NCI-H2171 treated with DMSO at 0.1 percent for 48 hours (cell line): Measurements from ENCODE around the gene HOXA2.
A peak's percentile ranks its signal among the peaks of the same experiment; 100 is the strongest.

ENCODE experiments used
- DNase-seq: peaks from one replicate; lab custom pipeline; 2025; lab: John Stamatoyannopoulos, UW

HOXA2 gene

GRCh38 chr7:27102581-27103442, at the start of gene HOXA2:
Gene HOXA2 (minus strand): TSS chr7:27102683. CDS start chr7:27102500, 183 bp downstream.
- no peak for DNase-seq

GRCh38 chr7:27151341-27151930, 49.0 kb upstream of the HOXA2 start:
- peak; percentile 44 for DNase-seq

- DNase-seq = peak; percentile 60
Observed at GRCh38 chr7:27150568-27151340, 48.3 kb upstream of the HOXA2 start.

- DNase-seq = peak; percentile 52
Observed at GRCh38 chr7:27149842-27150567, 47.5 kb upstream of the HOXA2 start.

- DNase-seq = no peak
Observed at GRCh38 chr7:27148756-27149641, 46.5 kb upstream of the HOXA2 start.

- DNase-seq = no peak
Observed at GRCh38 chr7:27148031-27148755, 45.7 kb upstream of the HOXA2 start.

GRCh38 chr7:27147199-27148030, 44.9 kb upstream of the HOXA2 start, which contains the start of gene HOXA6:
Gene HOXA6 (minus strand): TSS chr7:27147774. CDS start chr7:27147749, 25 bp downstream.
- peak; percentile 50 for DNase-seq

GRCh38 chr7:27146491-27147198, 44.2 kb upstream of the HOXA2 start:
- DNase-seq = no peak

GRCh38 chr7:27145914-27146412, 43.5 kb upstream of the HOXA2 start:
- DNase-seq = no peak

- no peak for DNase-seq
Observed at GRCh38 chr7:27145165-27145913, 42.9 kb upstream of the HOXA2 start.

- no peak for DNase-seq
Observed at GRCh38 chr7:27144781-27145164, 42.3 kb upstream of the HOXA2 start.

- DNase-seq = no peak
Observed at GRCh38 chr7:27143950-27144780, 41.7 kb upstream of the HOXA2 start.

GRCh38 chr7:27143023-27143949, 40.8 kb upstream of the HOXA2 start, which contains the start of gene HOXA5:
Gene HOXA5 (minus strand): TSS chr7:27143681. CDS start chr7:27143607, 74 bp downstream.
- no peak for DNase-seq

GRCh38 chr7:27142580-27143022, 40.1 kb upstream of the HOXA2 start:
- no peak for DNase-seq

- DNase-seq = no peak
Observed at GRCh38 chr7:27141923-27142579, 39.6 kb upstream of the HOXA2 start.
